Measurements from ENCODE around the gene FIBP.
A peak's percentile ranks its signal among the peaks of the same experiment; 100 is the strongest.

The FIBP gene

GRCh38 chr11:65851811-65852507 is 36.3 kb downstream of the FIBP start:
- H3K36me3 ChIP-seq (ENCODE audit: insufficient read depth, low read length): peaks cover 60% of the 10 kb centered on the region; the same call in 1 of the 2 replicates
- H3K4me2 ChIP-seq (ENCODE audit: low read depth, low read length, poor library complexity, severe bottlenecking): no peak overlapping the region
- no peak overlapping the region for H2AFZ ChIP-seq (ENCODE audit: low read length)
- H3K9me2 ChIP-seq (replicated peaks; ENCODE audit: low read depth, low read length): no peaks in the 10 kb centered on the region
- peaks cover 59% of the 10 kb centered on the region for H4K20me1 ChIP-seq (ENCODE audit: insufficient read depth, low read length, poor library complexity, severe bottlenecking)
- no peak for TF ChIP-seq EZH2phosphoT487 (IDR thresholded peaks at IDR 0.05; ENCODE audit: borderline replicate concordance)
- TF ChIP-seq CTCF (conservative IDR thresholded peaks at IDR 0.05; ENCODE audit: low read length): no peak
- H3K4me1 ChIP-seq (ENCODE audit: insufficient read depth, low read length, poor library complexity, severe bottlenecking): peaks cover 23% of the 10 kb centered on the region
- peaks cover 56% of the 10 kb centered on the region for H3K79me2 ChIP-seq (ENCODE audit: insufficient read depth, low read length)
- H3K9me3 ChIP-seq (ENCODE audit: insufficient read depth, low read depth, low read length): peaks cover 5% of the 10 kb centered on the region; the same call in 1 of the 2 replicates
- no peak overlapping the region for H3K9ac ChIP-seq (ENCODE audit: low read depth, low read length, poor library complexity, severe bottlenecking)
- no peaks in the 10 kb centered on the region for H3F3A ChIP-seq (ENCODE audit: low read depth)
- H3K27me3 ChIP-seq (ENCODE audit: insufficient read depth, low read length, poor library complexity, severe bottlenecking): no peaks in the 10 kb centered on the region
- H3K4me3 ChIP-seq (ENCODE audit: low read length, poor library complexity, severe bottlenecking): no peak overlapping the region

GRCh38 chr11:65851083-65851579 is 37.1 kb downstream of the FIBP start:
- Histone ChIP-seq H3K27me3 (ENCODE audit: insufficient read depth, low read length, poor library complexity, severe bottlenecking) (no peaks in the 10 kb centered on the region), H4K20me1 (ENCODE audit: insufficient read depth, low read length, poor library complexity, severe bottlenecking) (peaks cover 52% of the 10 kb centered on the region), H3K9ac (ENCODE audit: low read depth, low read length, poor library complexity, severe bottlenecking) (no peak overlapping the region), H3K9me3 (ENCODE audit: insufficient read depth, low read depth, low read length) (peaks cover 5% of the 10 kb centered on the region; the same call in 1 of the 2 replicates), H3K4me3 (ENCODE audit: low read length, poor library complexity, severe bottlenecking) (no peak overlapping the region), H3K36me3 (ENCODE audit: insufficient read depth, low read length) (peaks cover 56% of the 10 kb centered on the region; the same call in 1 of the 2 replicates), H3K79me2 (ENCODE audit: insufficient read depth, low read length) (peaks cover 48% of the 10 kb centered on the region), H3F3A (ENCODE audit: low read depth) (no peaks in the 10 kb centered on the region), H3K9me2 (replicated peaks; ENCODE audit: low read depth, low read length) (no peaks in the 10 kb centered on the region), H2AFZ (ENCODE audit: low read length) (no peak overlapping the region), H3K4me2 (ENCODE audit: low read depth, low read length, poor library complexity, severe bottlenecking) (no peak overlapping the region), H3K4me1 (ENCODE audit: insufficient read depth, low read length, poor library complexity, severe bottlenecking) (peaks cover 16% of the 10 kb centered on the region)
- TF ChIP-seq EZH2phosphoT487 (IDR thresholded peaks at IDR 0.05; ENCODE audit: borderline replicate concordance): no peak
- peak; percentile 64 for TF ChIP-seq CTCF (conservative IDR thresholded peaks at IDR 0.05; ENCODE audit: low read length)

- Histone ChIP-seq H3K9ac (ENCODE audit: low read depth, low read length, poor library complexity, severe bottlenecking) (no peak overlapping the region), H3K4me3 (ENCODE audit: low read length, poor library complexity, severe bottlenecking) (no peak overlapping the region), H3K4me2 (ENCODE audit: low read depth, low read length, poor library complexity, severe bottlenecking) (no peak overlapping the region), H3K4me1 (ENCODE audit: insufficient read depth, low read length, poor library complexity, severe bottlenecking) (peaks cover 10% of the 10 kb centered on the region), H3K36me3 (ENCODE audit: insufficient read depth, low read length) (peaks cover 49% of the 10 kb centered on the region; the same call in 1 of the 2 replicates), H2AFZ (ENCODE audit: low read length) (no peak overlapping the region), H3K9me3 (ENCODE audit: insufficient read depth, low read depth, low read length) (peaks cover 5% of the 10 kb centered on the region; the same call in 1 of the 2 replicates), H3K9me2 (replicated peaks; ENCODE audit: low read depth, low read length) (no peaks in the 10 kb centered on the region), H3K27me3 (ENCODE audit: insufficient read depth, low read length, poor library complexity, severe bottlenecking) (no peaks in the 10 kb centered on the region), H4K20me1 (ENCODE audit: insufficient read depth, low read length, poor library complexity, severe bottlenecking) (peaks cover 45% of the 10 kb centered on the region), H3K79me2 (ENCODE audit: insufficient read depth, low read length) (peaks cover 41% of the 10 kb centered on the region), H3F3A (ENCODE audit: low read depth) (no peaks in the 10 kb centered on the region)
- TF ChIP-seq CTCF (conservative IDR thresholded peaks at IDR 0.05; ENCODE audit: low read length): no peak
- TF ChIP-seq EZH2phosphoT487 (IDR thresholded peaks at IDR 0.05; ENCODE audit: borderline replicate concordance): no peak
These were observed 37.8 kb downstream of the FIBP start for GRCh38 chr11:65850217-65851082.
